NB4 (cell line): ENCODE results near the gene MED13L.

Experiments
- MAX ChIP-seq: IDR thresholded peaks from 2 replicates; pipeline ENCODE4 v1.6.1; 2011; ENCODE audit warnings: low read depth, low read length
- MYC ChIP-seq: IDR thresholded peaks from 2 replicates; pipeline ENCODE4 v1.6.1; 2011; ENCODE audit warnings: low read depth, low read length
- POLR2A ChIP-seq: IDR thresholded peaks from 2 replicates; pipeline ENCODE4 v1.6.1; 2011; ENCODE audit warnings: mild to moderate bottlenecking; ENCODE audit not compliant: insufficient read length; ENCODE audit errors: extremely low read depth
- TF ChIP-seq, protein P1 (sequence below): IDR thresholded peaks from one replicate; pipeline ENCODE4 v1.5.1; 2012; ENCODE audit warnings: low read depth, low read length

DNA sequence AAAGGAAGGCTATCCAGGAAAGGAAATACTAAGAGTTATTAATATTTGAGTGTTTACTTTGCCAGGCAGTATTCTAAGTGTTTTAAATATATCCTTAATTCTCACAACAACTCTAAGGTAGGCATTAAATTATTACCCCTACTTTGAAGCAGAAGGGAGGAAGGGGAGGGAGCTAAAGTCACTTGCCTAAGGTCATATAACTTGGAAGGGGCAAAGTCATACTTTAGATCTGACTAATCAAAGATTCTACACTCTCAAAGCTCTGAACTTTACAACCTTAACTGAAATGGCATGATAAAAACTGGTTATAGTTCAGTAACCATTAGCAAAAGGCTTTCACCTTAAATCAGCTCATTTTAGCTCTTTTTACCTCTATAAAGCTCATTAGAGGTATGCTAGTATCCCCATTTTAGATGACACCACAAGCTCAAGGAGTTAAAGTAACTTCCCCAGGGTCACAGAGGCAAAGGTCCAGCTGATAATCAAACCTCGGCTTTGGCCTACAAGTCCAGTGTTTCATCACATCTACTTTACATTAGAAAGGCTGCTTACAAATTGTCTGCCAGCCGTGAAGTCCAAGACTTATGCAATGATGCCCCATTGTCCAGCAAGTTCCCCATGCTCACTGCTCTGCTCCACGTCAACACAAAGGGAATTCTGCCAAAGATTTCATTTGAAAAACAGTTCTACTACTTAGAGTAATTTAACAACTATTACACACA lies 223.9 kb downstream of the MED13L start:
- TF ChIP-seq, protein P1, sequence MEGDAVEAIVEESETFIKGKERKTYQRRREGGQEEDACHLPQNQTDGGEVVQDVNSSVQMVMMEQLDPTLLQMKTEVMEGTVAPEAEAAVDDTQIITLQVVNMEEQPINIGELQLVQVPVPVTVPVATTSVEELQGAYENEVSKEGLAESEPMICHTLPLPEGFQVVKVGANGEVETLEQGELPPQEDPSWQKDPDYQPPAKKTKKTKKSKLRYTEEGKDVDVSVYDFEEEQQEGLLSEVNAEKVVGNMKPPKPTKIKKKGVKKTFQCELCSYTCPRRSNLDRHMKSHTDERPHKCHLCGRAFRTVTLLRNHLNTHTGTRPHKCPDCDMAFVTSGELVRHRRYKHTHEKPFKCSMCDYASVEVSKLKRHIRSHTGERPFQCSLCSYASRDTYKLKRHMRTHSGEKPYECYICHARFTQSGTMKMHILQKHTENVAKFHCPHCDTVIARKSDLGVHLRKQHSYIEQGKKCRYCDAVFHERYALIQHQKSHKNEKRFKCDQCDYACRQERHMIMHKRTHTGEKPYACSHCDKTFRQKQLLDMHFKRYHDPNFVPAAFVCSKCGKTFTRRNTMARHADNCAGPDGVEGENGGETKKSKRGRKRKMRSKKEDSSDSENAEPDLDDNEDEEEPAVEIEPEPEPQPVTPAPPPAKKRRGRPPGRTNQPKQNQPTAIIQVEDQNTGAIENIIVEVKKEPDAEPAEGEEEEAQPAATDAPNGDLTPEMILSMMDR = no peak
- TF ChIP-seq MYC (no peak), POLR2A (no peak), MAX (no peak)
